HEK293 (cell line): ENCODE measurements around the gene TAF5L.

ENCODE experiments used
- CTCF ChIA-PET: fragments of 350-600 bp; formaldehyde crosslinking; extraction: SDS; loops from one replicate; lab custom pipeline; 2021; ENCODE audit warnings: antibody characterized with exemption; lab: Yijun Ruan, JAX
- POLR2A ChIA-PET: fragments of 300-600 bp; formaldehyde crosslinking; extraction: SDS; loops from one replicate; lab custom pipeline; 2020; ENCODE audit warnings: antibody characterized with exemption, inconsistent platforms; lab: Yijun Ruan, JAX
- H3K27ac ChIP-seq: fragments of 200-500 bp; sonication (Bioruptor generic); 2 replicates; pipeline ENCODE4 v1.5.1; 2014; ENCODE audit warnings: low read depth, low read length, control low read depth, inconsistent platforms; ENCODE audit errors: extremely low read depth
- H3K36me3 ChIP-seq, 2 experiments: fragments of 200-500 bp in 1 of 2; sonication (Bioruptor generic) in 1 of 2; 1 replicate in 1 of 2; 2 replicates in 1 of 2; pipeline ENCODE4 v1.5.1; 2014 to 2017; ENCODE audit warnings: inconsistent platforms in 2 of 2, low read length in 2 of 2; ENCODE audit not compliant: control insufficient read depth in 2 of 2, insufficient read depth in 1 of 2
- H3K4me1 ChIP-seq: fragments of 200-500 bp; sonication (Bioruptor generic); 2 replicates; pipeline ENCODE4 v1.5.1; 2014; ENCODE audit warnings: mild to moderate bottlenecking, low read length, inconsistent platforms; ENCODE audit not compliant: control insufficient read depth, insufficient read depth
- H3K4me3 ChIP-seq: 2 replicates; pipeline ENCODE4 v1.5.1; 2011; ENCODE audit warnings: low read depth, mild to moderate bottlenecking, control low read depth, low read length, moderate library complexity
- H3K9me3 ChIP-seq: fragments of 200-500 bp; sonication (Bioruptor generic); 2 replicates; pipeline ENCODE4 v1.5.1; 2014; ENCODE audit warnings: low read depth, low read length, inconsistent platforms; ENCODE audit not compliant: control insufficient read depth, insufficient read depth
- PATZ1 ChIP-seq: fragments of 450-650 bp; formaldehyde crosslinking; IDR thresholded peaks from 2 replicates; pipeline ENCODE4 v1.5.1; 2016; ENCODE audit warnings: missing biosample characterization, missing genetic modification characterization
- TSHZ1 ChIP-seq: fragments of 450-650 bp; formaldehyde crosslinking; IDR thresholded peaks from 2 replicates; pipeline ENCODE4 v1.5.1; 2016; ENCODE audit warnings: missing biosample characterization, missing genetic modification characterization, borderline replicate concordance
- ZBTB7A ChIP-seq: fragments of 450-650 bp; formaldehyde crosslinking; IDR thresholded peaks from 2 replicates; pipeline ENCODE4 v1.5.1; 2016; ENCODE audit warnings: low read depth, missing biosample characterization, missing genetic modification characterization
- ZFHX2 ChIP-seq: fragments of 450-650 bp; formaldehyde crosslinking; conservative IDR thresholded peaks from 2 replicates; pipeline ENCODE4 v1.5.1; 2016; ENCODE audit warnings: missing biosample characterization, missing genetic modification characterization
- ZIC2 ChIP-seq: fragments of 450-650 bp; formaldehyde crosslinking; IDR thresholded peaks from 2 replicates; pipeline ENCODE4 v1.5.1; 2016; ENCODE audit warnings: missing biosample characterization, missing genetic modification characterization
- ZNF133 ChIP-seq: fragments of 450-650 bp; formaldehyde crosslinking; IDR thresholded peaks from 2 replicates; pipeline ENCODE4 v1.5.1; 2016; ENCODE audit warnings: missing biosample characterization, missing genetic modification characterization
- ZNF629 ChIP-seq: fragments of 450-650 bp; formaldehyde crosslinking; IDR thresholded peaks from 2 replicates; pipeline ENCODE4 v1.5.1; 2017; ENCODE audit warnings: missing biosample characterization, missing genetic modification characterization
- ZNF76 ChIP-seq: fragments of 450-650 bp; formaldehyde crosslinking; IDR thresholded peaks from 2 replicates; pipeline ENCODE4; 2016; ENCODE audit warnings: low read depth, missing biosample characterization, missing genetic modification characterization, borderline replicate concordance
- ZNF785 ChIP-seq: fragments of 450-650 bp; formaldehyde crosslinking; IDR thresholded peaks from 2 replicates; pipeline ENCODE4 v1.5.1; 2016; ENCODE audit warnings: missing biosample characterization, missing genetic modification characterization
- ZSCAN4 ChIP-seq: fragments of 450-650 bp; formaldehyde crosslinking; IDR thresholded peaks from 2 replicates; pipeline ENCODE4 v1.5.1; 2017; ENCODE audit warnings: missing biosample characterization, missing genetic modification characterization
- TF ChIP-seq, protein P1 (sequence below): fragments of 450-650 bp; formaldehyde crosslinking; conservative IDR thresholded peaks from 2 replicates; pipeline ENCODE4 v1.5.1; 2016; ENCODE audit warnings: low read depth, missing biosample characterization, missing genetic modification characterization
- TF ChIP-seq, protein P2 (sequence below): fragments of 450-650 bp; formaldehyde crosslinking; IDR thresholded peaks from 2 replicates; pipeline ENCODE4 v1.5.1; 2017; ENCODE audit warnings: missing biosample characterization, missing genetic modification characterization

The TAF5L gene

DNA sequence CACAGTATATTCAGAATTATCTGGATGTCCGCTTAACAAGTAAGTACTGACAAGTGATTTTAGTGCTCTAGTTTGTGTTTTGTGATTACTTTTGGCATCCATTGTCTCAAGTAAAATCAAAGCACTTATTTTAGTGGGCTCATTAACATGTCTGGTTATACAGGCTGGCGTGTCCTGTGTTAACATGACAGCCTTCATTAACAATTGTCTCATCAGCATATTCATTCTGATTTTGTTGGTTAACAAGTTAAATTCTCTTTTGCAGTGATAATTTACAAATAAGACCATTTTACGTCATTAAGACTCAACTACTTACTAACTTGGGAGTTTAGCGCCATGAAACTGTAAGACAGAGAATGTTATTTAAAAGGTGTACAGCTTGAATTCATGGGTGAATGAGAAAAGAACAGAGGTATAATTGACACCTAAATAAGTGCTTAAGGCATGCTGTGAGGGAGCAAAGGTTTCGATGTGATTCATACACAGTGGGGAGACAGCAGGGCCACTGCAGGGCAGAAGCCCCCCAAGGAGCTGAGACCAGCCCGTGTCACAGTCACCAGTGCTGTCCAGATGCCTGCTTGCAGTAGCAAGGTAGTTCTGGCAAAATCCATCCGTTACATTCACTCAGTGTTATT lies 22.4 kb downstream of the TAF5L start:
- CTCF ChIA-PET: no interaction called here
- POLR2A ChIA-PET: no interaction called here
- H3K4me3 ChIP-seq: no peak overlapping the region
- no peak overlapping the region for H3K27ac ChIP-seq
- TF ChIP-seq ZIC2 (tag by site-specific recombination): peak; percentile 58
- no peak for TF ChIP-seq ZNF629
- no peak for TF ChIP-seq ZBTB7A (tag by site-specific recombination)
- no peak for TF ChIP-seq PATZ1 (tag by site-specific recombination)
- peak; percentile 98 for TF ChIP-seq ZNF133 (tag by site-specific recombination)
- H3K9me3 ChIP-seq: no peaks in the 10 kb centered on the region
- no peaks in the 10 kb centered on the region for H3K4me1 ChIP-seq
- peaks cover 67 to 83% of the 10 kb centered on the region in 2 experiments for H3K36me3 ChIP-seq

DNA sequence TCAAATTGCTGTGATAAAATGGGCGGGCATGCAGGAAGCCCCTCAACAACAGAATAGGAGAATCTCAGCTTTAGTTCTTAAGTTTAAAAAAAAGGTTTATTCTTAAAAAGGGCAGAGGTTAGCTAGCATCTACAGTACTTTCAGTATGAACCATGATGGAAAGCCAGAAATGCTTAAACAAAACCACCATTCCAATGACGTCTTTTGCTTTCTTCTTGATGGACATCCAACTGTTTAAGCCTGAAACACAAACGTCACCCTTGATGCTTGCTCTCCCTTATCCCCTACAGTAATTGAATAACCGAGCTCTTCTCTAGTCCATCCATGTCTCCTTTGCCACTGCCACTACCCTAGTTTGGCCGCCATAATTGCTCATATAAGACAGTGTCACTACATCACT lies 25.7 kb downstream of the TAF5L start:
- Histone ChIP-seq H3K9me3 (no peaks in the 10 kb centered on the region), H3K36me3 (peaks cover 42 to 62% of the 10 kb centered on the region in 2 experiments), H3K4me1 (no peaks in the 10 kb centered on the region), H3K27ac (no peak overlapping the region), H3K4me3 (no peak overlapping the region)
- CTCF ChIA-PET: interaction anchor here (1.4 kb wide), 1 partner anchor 41 kb away, joined by 6 read pairs; the partner anchor contains the start of gene ABCB10
- TF ChIP-seq, protein P1, sequence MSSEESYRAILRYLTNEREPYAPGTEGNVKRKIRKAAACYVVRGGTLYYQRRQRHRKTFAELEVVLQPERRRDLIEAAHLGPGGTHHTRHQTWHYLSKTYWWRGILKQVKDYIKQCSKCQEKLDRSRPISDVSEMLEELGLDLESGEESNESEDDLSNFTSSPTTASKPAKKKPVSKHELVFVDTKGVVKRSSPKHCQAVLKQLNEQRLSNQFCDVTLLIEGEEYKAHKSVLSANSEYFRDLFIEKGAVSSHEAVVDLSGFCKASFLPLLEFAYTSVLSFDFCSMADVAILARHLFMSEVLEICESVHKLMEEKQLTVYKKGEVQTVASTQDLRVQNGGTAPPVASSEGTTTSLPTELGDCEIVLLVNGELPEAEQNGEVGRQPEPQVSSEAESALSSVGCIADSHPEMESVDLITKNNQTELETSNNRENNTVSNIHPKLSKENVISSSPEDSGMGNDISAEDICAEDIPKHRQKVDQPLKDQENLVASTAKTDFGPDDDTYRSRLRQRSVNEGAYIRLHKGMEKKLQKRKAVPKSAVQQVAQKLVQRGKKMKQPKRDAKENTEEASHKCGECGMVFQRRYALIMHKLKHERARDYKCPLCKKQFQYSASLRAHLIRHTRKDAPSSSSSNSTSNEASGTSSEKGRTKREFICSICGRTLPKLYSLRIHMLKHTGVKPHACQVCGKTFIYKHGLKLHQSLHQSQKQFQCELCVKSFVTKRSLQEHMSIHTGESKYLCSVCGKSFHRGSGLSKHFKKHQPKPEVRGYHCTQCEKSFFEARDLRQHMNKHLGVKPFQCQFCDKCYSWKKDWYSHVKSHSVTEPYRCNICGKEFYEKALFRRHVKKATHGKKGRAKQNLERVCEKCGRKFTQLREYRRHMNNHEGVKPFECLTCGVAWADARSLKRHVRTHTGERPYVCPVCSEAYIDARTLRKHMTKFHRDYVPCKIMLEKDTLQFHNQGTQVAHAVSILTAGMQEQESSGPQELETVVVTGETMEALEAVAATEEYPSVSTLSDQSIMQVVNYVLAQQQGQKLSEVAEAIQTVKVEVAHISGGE (tag by site-specific recombination): no peak
- TF ChIP-seq ZNF76 (tag by site-specific recombination): no peak
- no peak for TF ChIP-seq TSHZ1 (tag by site-specific recombination)
- TF ChIP-seq ZSCAN4: no peak
- TF ChIP-seq, protein P2, sequence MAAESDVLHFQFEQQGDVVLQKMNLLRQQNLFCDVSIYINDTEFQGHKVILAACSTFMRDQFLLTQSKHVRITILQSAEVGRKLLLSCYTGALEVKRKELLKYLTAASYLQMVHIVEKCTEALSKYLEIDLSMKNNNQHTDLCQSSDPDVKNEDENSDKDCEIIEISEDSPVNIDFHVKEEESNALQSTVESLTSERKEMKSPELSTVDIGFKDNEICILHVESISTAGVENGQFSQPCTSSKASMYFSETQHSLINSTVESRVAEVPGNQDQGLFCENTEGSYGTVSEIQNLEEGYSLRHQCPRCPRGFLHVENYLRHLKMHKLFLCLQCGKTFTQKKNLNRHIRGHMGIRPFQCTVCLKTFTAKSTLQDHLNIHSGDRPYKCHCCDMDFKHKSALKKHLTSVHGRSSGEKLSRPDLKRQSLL (tag by site-specific recombination): no peak
- no peak for TF ChIP-seq ZFHX2 (tag by site-specific recombination)
- no peak for TF ChIP-seq ZNF785 (tag by site-specific recombination)
- TF ChIP-seq, all 188 proteins: peak for 0
- POLR2A ChIA-PET: no interaction called here
